CD8-positive, alpha-beta T cell (primary cell): ENCODE data around the gene SDHAF1. TPM values are rescaled to one million over a fixed set of nuclear protein-coding genes. Genes with fewer than 3 reads are reported as not detected.

Experiments
- total RNA-seq, 46 experiments: library from RNA in 2 of 46; stranded (reverse) in 2 of 46; gene quantifications; one replicate each; pipeline ENCODE4 v1.2.3 and lab custom pipeline; 2021 to 2026

Gene SDHAF1
- total RNA-seq, 2 experiments from 2014 or later = 7.3 TPM

Other genes with a start within 250 kb of the SDHAF1 start
- 10 to 100 TPM; 65.2 to 69.5 TPM for gene U2AF1L4, start 249.8 kb upstream of the SDHAF1 start, total RNA-seq
- 10 to 100 TPM in 1 of 2 experiments, 1 to 10 TPM in 1; 9.4 to 11.1 TPM for gene PSENEN, start 249.5 kb upstream of the SDHAF1 start, total RNA-seq
- gene LIN37, start 246.6 kb upstream of the SDHAF1 start, total RNA-seq = 1 to 10 TPM; 5.5 to 9.3 TPM
- gene HSPB6, start 238.2 kb upstream of the SDHAF1 start, total RNA-seq = not detected
- gene PROSER3, start 237.0 kb upstream of the SDHAF1 start, total RNA-seq = 10 to 100 TPM; 17.3 to 19.5 TPM
- 10 to 100 TPM in 1 of 2 experiments, 1 to 10 TPM in 1; 8.7 to 10.6 TPM for gene ARHGAP33, start 219.6 kb upstream of the SDHAF1 start, total RNA-seq
- gene PRODH2, start 182.3 kb upstream of the SDHAF1 start, total RNA-seq = not detected
- gene NPHS1, start 142.7 kb upstream of the SDHAF1 start, total RNA-seq = under 1 TPM in 1 of 2 experiments, not detected in 1; 0.46 TPM
- under 1 TPM; 0.49 to 0.69 TPM for gene KIRREL2, start 138.3 kb upstream of the SDHAF1 start, total RNA-seq
- not detected for gene APLP1, start 126.6 kb upstream of the SDHAF1 start, total RNA-seq
- 10 to 100 TPM; 39.4 to 40.2 TPM for gene NFKBID, start 94.6 kb upstream of the SDHAF1 start, total RNA-seq
- gene HCST, start 92.7 kb upstream of the SDHAF1 start, total RNA-seq = 100 to 1,000 TPM; 101 to 114 TPM
- gene TYROBP, start 86.9 kb upstream of the SDHAF1 start, total RNA-seq = 1 to 10 TPM; 5.2 to 6.2 TPM
- 1 to 10 TPM; 2.2 to 3.3 TPM for gene LRFN3, start 58.8 kb upstream of the SDHAF1 start, total RNA-seq
- gene SYNE4, start 13.6 kb downstream of the SDHAF1 start, total RNA-seq = 1 to 10 TPM in 1 of 2 experiments, under 1 TPM in 1; 0.95 to 2.1 TPM
- 10 to 100 TPM; 28.8 to 34.1 TPM for gene ALKBH6, start 19.0 kb downstream of the SDHAF1 start, total RNA-seq
- gene CLIP3, start 37.7 kb downstream of the SDHAF1 start, total RNA-seq = under 1 TPM; 0.75 to 0.98 TPM
- gene THAP8, start 59.1 kb downstream of the SDHAF1 start, total RNA-seq = under 1 TPM; 0.31 to 0.57 TPM
- gene WDR62, start 59.7 kb downstream of the SDHAF1 start, total RNA-seq = 1 to 10 TPM; 2.1 to 2.2 TPM
- not detected for gene OVOL3, start 116.0 kb downstream of the SDHAF1 start, total RNA-seq
- 10 to 100 TPM; 27.4 to 34.7 TPM for gene POLR2I, start 119.7 kb downstream of the SDHAF1 start, total RNA-seq
- gene TBCB, start 120.3 kb downstream of the SDHAF1 start, total RNA-seq = 10 to 100 TPM; 69.7 to 71.2 TPM
- gene CAPNS1, start 144.9 kb downstream of the SDHAF1 start, total RNA-seq = 100 to 1,000 TPM; 141 to 146 TPM
- gene COX7A1, start 157.3 kb downstream of the SDHAF1 start, total RNA-seq = not detected
- gene ZNF565, start 219.5 kb downstream of the SDHAF1 start, total RNA-seq = 10 to 100 TPM in 1 of 2 experiments, 1 to 10 TPM in 1; 9.4 to 10.8 TPM
- gene ZNF146, start 219.9 kb downstream of the SDHAF1 start, total RNA-seq = 10 to 100 TPM; 16.8 to 18.9 TPM